ENCODE results near the gene RAB3A.

RAB3A gene, protein sequence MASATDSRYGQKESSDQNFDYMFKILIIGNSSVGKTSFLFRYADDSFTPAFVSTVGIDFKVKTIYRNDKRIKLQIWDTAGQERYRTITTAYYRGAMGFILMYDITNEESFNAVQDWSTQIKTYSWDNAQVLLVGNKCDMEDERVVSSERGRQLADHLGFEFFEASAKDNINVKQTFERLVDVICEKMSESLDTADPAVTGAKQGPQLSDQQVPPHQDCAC

DNA sequence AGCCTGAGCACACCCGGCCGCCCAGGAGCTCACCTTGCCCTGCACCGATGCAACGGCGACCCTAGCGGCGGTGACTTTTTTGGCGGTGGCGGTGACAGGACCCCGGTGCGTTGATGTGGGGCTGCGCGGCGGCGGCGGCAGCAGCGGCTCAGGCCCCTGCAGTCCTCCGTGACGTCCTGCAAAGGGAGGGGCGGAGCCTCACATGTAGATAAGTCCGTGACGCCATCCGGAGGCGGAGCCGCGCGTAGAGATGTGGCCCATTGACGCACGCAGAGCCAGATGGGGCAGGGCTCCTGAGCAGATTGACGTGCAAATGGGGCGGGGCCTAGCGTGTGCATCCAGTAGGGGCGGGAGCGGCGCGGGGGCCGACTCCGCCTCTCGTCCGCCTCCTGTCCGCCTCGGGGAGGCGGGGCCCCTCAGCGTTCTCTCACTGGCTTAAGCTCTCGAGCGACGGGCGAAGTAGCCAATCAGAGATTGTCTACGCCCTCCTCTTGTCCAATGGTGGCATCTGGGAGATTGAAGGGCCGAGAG, at the start of gene RAB3A:
RAB3A (minus strand) TSS at position 180 of the 531 bp plus-strand sequence. CDS start 1,302 bp downstream, outside the sequence.
- DNase-seq: peak; percentile 100

DNA sequence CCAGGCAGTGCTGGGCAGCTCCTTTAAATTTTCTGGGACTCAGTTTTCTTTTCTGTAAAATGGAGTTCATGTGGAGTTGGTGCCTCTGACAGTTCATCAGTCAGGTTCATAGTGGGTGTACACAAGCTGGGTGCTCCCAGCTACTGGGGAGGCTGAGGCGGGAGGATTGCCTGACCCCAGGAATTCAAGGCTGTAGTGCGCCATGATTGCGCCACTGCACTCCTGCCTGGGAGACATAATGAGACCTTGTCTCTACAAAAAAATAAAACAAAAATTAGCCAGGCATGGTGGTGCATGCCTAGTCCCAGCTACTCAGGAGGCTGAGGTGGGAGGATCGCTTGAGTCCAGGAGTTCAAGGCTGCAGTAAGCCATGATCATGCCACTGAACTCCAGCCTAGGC, 49.3 kb upstream of the RAB3A start:
- DNase-seq: no peak

DNA sequence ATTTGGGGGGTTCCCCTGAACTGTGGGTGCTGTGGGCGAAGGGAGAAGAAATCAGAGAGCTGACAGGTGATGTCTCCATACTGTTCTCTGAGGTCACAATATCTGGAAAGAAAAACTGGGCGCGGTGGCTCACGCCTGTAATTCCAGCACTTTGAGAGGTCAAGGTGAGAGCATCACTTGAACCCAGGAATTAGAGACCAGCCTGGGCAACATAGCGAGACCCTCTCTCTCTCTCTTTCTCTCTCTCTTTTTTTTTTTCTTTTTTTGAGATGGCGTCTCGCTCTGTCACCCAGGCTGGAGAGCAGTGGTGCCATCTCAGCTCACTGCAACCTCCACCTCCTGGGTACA, 48.5 kb upstream of the RAB3A start:
- DNase-seq: no peak

DNA sequence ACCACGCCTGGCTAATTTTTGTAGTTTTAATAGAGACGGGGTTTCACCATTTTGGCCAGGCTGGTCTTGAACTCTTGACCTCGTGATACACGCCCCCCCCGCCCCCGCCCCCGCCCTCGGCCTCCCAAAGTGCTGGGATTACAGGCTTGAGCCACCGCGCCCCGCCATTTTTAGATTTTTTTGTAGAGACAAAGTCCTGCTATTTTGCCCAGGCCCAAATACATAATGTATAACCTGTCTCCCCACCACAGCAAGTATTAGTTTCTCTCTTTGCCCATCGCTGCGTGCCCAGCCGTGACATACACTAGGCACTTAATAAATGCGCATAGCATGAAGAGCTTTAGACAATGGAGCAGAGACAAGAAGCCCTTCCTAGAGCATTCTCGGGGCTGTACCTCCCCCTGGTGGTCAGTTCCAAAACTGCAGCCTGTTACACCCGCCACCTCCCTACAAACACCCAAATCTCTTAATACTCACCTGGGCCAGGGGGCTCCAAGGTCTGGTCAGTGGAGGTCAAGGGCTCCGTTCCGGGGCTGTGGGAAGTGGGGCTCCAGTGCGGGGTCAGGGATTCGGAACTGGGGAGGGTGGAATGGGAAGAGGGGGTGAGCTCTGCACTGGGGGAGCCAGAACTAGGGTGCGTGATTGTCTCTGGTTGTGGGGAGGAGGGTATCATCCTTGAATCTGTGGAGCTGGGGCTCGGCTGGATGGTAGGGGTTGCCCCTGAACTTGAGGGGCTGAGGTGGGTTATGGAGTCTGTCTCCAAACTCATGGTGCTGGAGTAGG, 47.9 kb upstream of the RAB3A start:
- peak; percentile 42 for DNase-seq

DNA sequence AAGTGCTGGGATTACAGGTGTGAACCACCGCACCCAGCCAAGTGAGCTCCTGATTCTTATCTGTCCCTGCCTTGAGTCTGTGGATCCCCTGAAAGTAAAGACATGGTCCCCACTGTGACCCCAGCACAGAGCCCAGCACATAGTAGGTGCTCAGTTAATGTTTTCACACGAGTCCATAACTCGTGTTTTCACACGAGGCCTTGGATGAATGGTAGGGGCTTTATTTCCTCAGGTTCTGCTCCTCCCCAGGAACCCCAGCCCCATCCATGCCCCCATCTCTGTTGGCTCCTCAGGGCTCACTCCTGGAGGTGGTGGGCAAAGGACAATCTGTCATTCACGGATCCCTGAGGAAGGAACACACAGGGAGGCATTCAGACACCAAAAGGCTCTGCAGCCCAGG, 46.0 kb upstream of the RAB3A start:
- DNase-seq: no peak

DNA sequence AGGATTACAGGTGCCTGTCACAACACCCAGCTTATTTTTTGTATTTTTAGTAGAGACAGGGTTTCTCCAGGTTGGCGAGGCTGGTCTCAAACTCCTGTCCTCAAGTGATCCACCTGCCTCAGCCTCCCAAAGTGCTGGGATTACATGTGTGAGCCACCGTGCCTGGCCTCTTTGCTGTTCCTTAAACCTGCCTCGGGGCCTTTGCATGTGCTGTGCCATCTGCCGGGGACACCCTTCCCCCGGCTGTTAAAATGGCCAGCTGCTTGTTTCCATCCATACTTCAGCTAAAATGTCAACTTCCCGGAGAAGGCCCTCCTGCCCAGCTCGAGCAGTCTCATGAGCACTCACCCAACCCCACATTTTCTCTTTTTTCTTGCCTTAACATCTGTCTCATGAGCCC, 41.5 kb upstream of the RAB3A start:
- no peak for DNase-seq

DNA sequence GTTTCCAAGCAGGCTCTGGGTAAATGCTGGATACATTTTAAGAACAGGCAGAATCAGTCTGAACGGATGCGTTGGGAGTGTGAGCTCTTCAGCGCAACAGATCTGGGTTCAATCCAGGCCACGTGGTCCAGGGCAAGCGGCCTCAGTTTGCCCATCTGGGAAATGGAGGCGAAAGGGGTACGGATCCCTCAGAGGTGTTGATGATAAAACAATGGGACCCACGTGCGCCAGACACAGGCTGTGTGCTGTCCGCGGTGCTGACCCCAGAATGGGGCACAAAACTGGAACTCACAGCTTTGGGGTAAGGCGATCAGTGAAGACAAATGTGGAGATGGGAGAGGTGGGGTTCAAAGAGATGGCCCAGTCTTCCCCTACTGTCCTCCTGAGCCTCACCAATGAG, 35.5 kb upstream of the RAB3A start:
- no peak for DNase-seq

DNA sequence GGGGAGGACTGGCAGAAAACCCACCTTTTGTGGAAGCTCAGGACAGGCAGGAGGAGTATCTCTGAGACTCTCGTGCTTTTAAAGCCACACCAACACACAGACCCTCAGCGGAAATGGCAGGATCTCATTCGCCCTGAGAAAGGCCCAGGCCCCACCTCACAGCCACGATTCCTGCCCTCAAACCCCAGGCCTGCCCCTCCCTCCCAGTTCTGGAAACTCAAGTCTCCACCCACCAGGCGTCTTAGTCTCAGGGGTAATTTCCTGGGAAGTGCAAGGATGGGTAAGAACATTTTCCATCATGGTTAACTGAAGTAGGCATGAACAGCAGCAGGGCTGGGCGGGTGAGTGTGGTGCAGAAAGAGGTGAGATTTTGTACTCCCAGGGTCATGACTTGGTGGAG, 30.4 kb upstream of the RAB3A start:
- DNase-seq: no peak

DNA sequence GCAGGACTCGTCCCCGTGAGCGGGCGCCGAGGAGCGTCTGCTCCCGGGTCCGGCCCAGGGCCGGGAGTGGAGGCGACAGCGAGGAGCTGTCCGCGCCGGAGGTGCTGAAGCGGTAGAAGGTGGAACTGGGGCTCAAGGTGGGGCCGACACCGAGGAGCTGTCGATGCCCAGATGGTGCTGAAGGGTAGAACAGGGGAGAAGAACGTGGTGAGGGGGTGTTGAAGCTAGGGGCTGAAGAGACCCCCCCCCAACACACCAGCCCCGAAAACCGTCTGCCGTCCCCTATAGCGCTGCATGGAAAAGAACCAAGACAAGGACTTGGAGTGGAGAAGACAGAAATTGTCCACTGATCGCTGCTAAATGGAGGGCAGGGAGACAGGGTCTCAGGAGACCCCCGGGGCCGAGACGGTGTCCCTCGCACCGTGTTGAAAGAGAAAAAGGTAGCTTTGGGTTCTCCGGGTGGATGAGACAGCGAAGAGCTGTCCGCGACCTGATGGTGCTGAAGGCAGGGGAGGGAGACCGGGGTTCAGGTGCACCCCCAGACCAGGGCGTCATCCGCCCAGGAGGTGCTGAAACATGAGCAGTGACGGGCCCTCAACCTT, 29.5 kb upstream of the RAB3A start:
- peak; percentile 58 for DNase-seq

GRCh38 chr19:18232540-18233223, 28.8 kb upstream of the RAB3A start:
- DNase-seq: peak; percentile 14

DNA sequence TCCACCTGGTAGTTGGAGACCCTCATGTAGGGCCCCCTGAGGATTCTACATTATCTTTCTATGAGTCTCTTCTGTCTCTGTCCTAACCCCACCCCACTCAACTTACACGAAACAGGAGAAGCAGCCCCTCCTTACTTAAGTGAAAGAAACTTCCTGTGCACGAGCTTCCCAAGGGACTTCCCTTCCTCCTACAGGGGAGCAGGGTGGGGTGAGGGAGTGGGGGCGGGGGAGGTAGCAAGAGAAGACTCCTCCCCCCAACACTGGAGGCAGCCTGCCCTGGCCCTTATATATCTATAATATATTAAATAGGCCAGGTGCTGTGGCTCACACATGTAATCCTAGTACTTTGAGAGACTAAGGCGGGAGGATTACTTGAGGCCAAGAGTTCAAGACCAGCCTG, 27.9 kb upstream of the RAB3A start:
- DNase-seq: no peak

GRCh38 chr19:18230941-18231734, 27.3 kb upstream of the RAB3A start:
- DNase-seq: peak; percentile 43

GRCh38 chr19:18229915-18230314, 26.1 kb upstream of the RAB3A start:
- DNase-seq: no peak

- no peak for DNase-seq
These were observed 25.6 kb upstream of the RAB3A start for GRCh38 chr19:18229474-18229873.

DNA sequence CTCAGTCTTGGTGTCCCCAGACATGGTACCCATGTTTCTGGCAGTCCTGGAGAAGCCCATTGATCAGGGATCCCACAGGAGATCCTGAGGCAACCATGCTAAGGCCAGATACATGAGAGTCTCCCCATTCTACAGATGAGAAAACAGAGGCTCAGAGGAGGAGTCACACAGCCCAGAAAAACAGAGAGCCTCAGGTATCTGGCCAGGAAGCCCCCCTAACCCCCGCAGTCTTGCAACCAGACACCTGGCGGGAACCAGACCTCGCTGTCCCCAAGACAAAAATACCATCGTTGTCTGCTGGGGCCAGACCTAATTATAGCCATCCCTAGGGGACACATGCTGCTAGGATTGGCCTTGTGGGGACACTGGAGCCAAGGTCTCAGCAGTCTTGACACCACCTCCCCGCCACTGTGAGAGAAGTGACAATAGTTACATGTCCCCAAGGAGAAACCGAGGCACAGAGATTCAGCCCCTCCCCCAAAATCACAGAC, 24.0 kb upstream of the RAB3A start:
- DNase-seq: no peak

DNA sequence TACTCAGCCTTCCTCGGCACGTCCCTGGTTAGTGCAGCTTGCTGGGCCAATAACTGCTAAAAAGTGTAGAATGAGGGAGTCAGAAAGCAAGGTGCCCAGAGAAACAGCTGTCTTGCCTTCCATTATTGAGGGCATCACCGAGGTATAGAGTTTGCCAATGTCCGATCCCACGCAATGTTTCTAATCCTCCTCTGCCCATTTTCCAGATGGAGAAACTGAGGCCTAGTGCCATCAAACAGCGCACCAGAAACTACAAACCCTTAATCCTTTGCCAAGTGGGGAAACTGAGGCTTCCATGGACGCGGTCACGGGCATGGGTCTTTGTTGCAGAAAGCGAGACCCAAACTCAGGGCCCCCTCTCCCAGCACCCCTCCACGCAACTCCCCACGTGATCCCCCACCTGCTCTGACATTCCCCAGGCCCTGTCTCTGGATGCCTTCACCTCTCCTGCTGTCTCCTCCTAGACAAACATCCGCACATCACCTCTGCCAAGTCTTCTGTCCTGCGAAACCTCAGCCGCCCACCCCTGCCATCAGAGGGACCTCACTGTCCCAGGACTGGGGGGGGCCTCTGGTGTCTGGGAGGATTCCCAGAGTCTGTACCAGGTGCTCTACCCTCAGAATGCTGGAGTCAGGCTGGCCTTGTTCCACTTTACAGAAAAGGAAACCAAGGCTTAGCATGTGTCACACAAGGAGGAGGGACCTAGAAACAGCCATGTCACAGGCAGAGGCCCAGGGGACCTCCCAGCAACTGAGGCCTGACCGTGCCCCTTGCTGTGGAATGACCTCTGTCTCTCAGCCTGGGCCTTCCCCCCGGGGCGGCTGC, 23.3 kb upstream of the RAB3A start:
- no peak for DNase-seq

- DNase-seq: no peak
These were observed 22.0 kb upstream of the RAB3A start, which contains the start of gene PDE4C for GRCh38 chr19:18225702-18226468. Gene PDE4C (minus strand): TSS chr19:18226438. CDS start chr19:18226415, 23 bp downstream.

- DNase-seq: no peak
These were observed 21.5 kb upstream of the RAB3A start for GRCh38 chr19:18225355-18225701.

DNA sequence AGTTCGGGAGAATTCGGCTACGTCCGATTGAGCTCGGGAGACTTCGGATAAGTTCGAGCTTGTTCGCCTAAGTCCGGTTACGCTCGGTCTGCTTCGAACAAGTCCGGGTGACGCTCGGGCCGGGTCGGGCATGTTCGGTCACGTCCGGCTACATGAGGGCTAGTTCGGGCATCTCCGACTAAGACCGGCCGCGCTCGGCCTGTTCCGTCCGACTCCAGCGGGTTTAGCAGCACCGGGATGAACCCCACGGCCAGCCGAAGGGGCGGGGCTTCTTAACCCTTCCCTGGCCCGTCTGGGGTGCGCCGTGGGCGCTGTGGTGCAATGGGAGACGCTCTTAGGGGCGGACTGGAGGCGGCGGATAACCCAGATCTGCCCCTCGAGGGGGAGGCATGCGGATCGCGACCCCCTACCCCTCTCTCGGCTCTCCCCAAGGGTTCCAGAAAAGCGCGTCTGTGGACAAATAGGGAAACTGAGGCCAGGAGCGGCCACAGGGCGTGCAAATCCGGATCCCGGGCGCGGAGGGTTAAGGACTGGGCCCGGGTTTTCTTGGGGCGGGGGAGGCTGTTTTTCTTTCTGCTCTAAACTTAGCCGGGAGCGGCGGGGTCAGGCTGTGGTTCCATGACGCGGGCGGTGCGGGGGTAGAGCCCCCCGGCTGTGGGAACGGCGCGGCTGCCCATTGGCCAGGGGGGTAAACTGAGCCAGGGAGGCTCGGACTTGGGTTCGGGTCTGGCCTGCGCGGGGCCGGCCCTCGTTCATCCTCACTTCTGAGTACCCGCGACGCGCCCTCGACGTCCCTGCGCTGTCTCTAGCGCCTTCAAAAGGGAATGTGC, 20.9 kb upstream of the RAB3A start:
- DNase-seq: peak; percentile 94

All from NCI-H226 (cell line).